ENCODE data around the gene SYNGAP1.

- no peak for TF ChIP-seq CTCF (conservative IDR thresholded peaks at IDR 0.05; ENCODE audit: low read depth in 2 of 2)
- TF ChIP-seq REST (IDR thresholded peaks at IDR 0.05; ENCODE audit: unreplicated experiment) = no peak
- TF ChIP-seq EZH2phosphoT487 (IDR thresholded peaks at IDR 0.05; ENCODE audit: unreplicated experiment) = no peak
Observed at GRCh38 chr6:33420491-33421343, 852 bp downstream of the SYNGAP1 start.

Data from GM23338 (cell line).